Mesothelial cell of epicardium (in vitro differentiated cells): ENCODE measurements around the gene IPO5. TPM values are rescaled to one million over a fixed set of nuclear protein-coding genes. Genes with fewer than 3 reads are reported as not detected.

ENCODE experiments used
- DNase-seq, 2 experiments: peaks; one replicate each; pipeline ENCODE4 v3.0.0; 2021; ENCODE audit warnings: low spot score in 2 of 2; ENCODE audit not compliant: unreplicated experiment in 2 of 2
- H3K27ac Mint-ChIP-seq: 2 replicates; pipeline ENCODE4 v1.8.0; 2021; ENCODE audit warnings: mixed read lengths
- H3K27me3 Mint-ChIP-seq: 2 replicates; pipeline ENCODE4 v1.8.0; 2021; ENCODE audit warnings: low read depth, mixed read lengths
- H3K36me3 Mint-ChIP-seq: 2 replicates; pipeline ENCODE4 v1.8.0; 2021; ENCODE audit warnings: mixed read lengths
- H3K4me1 Mint-ChIP-seq: 2 replicates; pipeline ENCODE4 v1.8.0; 2021; ENCODE audit warnings: mixed read lengths
- H3K4me3 Mint-ChIP-seq: 2 replicates; pipeline ENCODE4 v1.8.0; 2021; ENCODE audit warnings: mild to moderate bottlenecking, moderate library complexity, mixed read lengths
- H3K9me3 Mint-ChIP-seq: 2 replicates; pipeline ENCODE4 v1.8.0; 2021; ENCODE audit warnings: mixed read lengths
- total RNA-seq: library from RNA; stranded (reverse); gene quantifications from 3 replicates; pipeline ENCODE4 v1.2.1, GENCODE V29; 2021
- TF ChIP-seq, protein P1 (sequence below): fragments of 200-600 bp; sonication (generic); IDR thresholded peaks from one replicate; pipeline ENCODE4 v1.5.0; 2021; ENCODE audit warnings: antibody characterized with exemption; ENCODE audit not compliant: unreplicated experiment

Gene IPO5
- total RNA-seq, 1 donor from 2014 or later, result 172 TPM

DNA sequence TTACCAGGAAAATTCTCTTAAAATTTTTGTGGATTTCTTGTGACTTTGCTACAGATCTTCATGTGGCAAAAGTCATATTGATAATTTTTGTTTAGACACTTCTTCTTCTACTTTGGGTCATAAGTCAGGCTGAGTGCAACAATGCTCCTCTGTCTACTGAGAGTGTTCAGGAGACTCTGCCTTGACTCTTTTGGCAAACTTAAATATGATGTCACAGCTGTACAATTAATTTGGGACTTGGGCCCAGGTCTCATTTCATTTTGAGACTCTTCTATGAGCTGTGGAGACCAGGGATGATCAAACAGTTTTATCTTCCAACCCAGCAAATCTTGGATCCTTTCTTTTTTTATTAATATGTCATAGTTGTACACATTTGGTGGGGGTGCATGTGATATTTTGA, 19.7 kb upstream of the IPO5 start:
- H3K4me3 Mint-ChIP-seq, result no peak overlapping the region
- TF ChIP-seq, protein P1, sequence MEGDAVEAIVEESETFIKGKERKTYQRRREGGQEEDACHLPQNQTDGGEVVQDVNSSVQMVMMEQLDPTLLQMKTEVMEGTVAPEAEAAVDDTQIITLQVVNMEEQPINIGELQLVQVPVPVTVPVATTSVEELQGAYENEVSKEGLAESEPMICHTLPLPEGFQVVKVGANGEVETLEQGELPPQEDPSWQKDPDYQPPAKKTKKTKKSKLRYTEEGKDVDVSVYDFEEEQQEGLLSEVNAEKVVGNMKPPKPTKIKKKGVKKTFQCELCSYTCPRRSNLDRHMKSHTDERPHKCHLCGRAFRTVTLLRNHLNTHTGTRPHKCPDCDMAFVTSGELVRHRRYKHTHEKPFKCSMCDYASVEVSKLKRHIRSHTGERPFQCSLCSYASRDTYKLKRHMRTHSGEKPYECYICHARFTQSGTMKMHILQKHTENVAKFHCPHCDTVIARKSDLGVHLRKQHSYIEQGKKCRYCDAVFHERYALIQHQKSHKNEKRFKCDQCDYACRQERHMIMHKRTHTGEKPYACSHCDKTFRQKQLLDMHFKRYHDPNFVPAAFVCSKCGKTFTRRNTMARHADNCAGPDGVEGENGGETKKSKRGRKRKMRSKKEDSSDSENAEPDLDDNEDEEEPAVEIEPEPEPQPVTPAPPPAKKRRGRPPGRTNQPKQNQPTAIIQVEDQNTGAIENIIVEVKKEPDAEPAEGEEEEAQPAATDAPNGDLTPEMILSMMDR, result no peak
- peaks cover 10% of the 10 kb centered on the region for H3K4me1 Mint-ChIP-seq
- no peaks in the 10 kb centered on the region for H3K36me3 Mint-ChIP-seq
- H3K27me3 Mint-ChIP-seq, result no peaks in the 10 kb centered on the region
- DNase-seq, result no peak
- no peak overlapping the region for H3K27ac Mint-ChIP-seq
- no peaks in the 10 kb centered on the region for H3K9me3 Mint-ChIP-seq

DNA sequence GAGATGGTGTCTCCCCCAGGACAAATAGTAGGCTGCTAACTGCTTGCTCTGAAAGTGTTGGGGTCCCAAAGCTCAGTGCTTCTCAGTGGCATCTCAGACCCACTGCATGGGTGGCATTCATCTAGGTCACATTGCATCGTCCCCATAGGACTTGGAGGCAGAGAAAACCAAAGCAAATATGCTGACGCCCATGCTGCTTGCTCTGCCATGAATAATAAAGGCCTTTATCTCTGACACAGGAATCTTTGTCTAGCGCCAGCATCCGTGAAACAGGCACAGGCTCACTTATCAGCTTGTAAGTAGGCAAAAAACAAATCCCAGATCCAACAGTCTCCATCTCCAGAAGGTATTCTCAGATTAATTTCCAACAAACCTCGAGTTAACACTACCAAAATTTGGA, 18.9 kb upstream of the IPO5 start:
- Mint-ChIP-seq H3K4me3 (no peak overlapping the region), H3K27ac (no peak overlapping the region), H3K36me3 (no peaks in the 10 kb centered on the region), H3K27me3 (no peaks in the 10 kb centered on the region), H3K9me3 (no peaks in the 10 kb centered on the region), H3K4me1 (peaks cover 10% of the 10 kb centered on the region)
- DNase-seq, result no peak
- TF ChIP-seq, protein P1, result no peak

DNA sequence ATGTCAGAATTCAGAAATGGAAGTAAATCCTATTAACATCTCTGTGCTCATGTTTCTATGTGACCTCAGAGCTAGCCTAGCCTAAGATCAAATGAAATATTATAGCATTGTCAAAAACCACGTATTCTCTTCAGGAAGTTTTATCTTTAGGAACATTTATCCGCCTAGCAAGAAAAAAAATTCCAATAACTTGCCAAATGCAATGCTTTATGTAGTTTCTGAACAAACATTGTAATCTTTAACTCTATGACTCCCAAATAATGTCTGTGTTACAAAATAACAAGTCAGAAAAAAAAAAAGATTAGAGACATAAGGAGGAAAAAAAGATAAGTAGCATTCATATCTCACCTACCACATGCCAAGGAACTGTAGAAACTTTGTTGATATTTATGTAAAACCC, 18.4 kb upstream of the IPO5 start:
- Mint-ChIP-seq H3K9me3 (no peaks in the 10 kb centered on the region), H3K36me3 (no peaks in the 10 kb centered on the region), H3K4me1 (peaks cover 10% of the 10 kb centered on the region), H3K27ac (no peak overlapping the region), H3K4me3 (no peak overlapping the region), H3K27me3 (no peaks in the 10 kb centered on the region)
- DNase-seq, result no peak
- TF ChIP-seq, protein P1, result no peak

DNA sequence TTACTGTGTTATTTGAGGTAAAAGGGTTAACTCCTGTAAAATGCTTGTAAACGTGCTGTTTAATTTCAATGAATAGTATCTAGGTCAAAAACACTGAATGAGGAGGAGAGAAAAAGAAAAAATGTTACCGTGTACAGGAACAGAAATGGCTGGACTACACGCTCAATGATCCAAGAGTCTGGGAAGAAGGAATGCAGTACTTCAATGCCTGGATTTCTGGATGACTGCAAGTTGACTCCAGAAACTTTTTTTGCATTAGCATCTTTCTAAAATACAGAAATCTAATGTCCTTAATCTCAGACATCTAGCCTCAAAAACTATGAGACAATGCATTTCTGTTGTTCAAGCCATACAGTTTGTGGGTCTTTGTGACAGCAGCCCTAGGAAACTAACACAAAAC, 17.4 kb upstream of the IPO5 start:
- Mint-ChIP-seq H3K4me1 (peaks cover 10% of the 10 kb centered on the region), H3K27me3 (no peaks in the 10 kb centered on the region)

DNA sequence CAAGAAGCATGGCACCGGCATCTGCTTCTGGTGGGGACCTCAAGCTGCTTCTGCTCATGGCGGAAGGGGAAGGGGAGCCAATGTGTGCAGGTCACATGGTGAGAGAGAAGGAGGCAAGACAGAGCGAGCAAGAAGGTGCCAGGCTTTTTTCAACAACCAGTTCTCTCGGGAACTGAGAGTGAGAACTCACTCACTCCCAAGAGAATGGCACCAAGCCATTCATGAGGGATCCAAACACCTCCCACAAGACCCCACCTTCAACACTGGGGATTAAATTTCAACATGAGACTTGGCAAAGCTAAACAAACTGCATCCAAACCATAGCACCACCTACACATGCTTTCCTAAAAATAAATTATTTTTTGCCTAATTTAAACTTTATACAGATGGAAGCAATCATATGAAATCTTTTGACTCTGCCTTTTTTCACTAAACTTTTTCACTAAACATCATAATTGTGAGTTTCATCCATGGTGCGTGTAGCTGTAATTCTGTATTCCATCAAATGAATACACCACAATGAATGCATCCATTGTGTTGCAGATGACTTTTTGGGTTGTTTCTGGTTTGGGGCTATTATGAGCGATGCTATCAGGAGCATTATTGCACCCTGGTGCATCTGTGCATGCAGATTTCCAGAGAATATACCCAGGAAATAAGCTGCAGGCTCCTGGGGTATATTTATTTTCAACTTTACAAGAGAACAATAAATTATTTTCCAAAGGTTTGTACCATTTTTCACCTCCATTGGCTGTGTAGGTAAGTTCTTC, 14.6 kb upstream of the IPO5 start:
- Mint-ChIP-seq H3K9me3 (no peaks in the 10 kb centered on the region), H3K4me1 (peaks cover 10% of the 10 kb centered on the region), H3K27ac (no peak overlapping the region), H3K4me3 (no peak overlapping the region), H3K27me3 (no peaks in the 10 kb centered on the region), H3K36me3 (no peaks in the 10 kb centered on the region)
- no peak for DNase-seq
- TF ChIP-seq, protein P1, result no peak

More for the DNA sequence above, 17.4 kb upstream of the IPO5 start:
- TF ChIP-seq, protein P1, result no peak
- no peak for DNase-seq
- Mint-ChIP-seq H3K36me3 (no peaks in the 10 kb centered on the region), H3K4me3 (no peak overlapping the region), H3K27ac (no peak overlapping the region), H3K9me3 (no peaks in the 10 kb centered on the region)
